IgD-negative memory B cell (primary cell): ENCODE measurements around the gene ATP6V0A1. TPM values are rescaled to one million over a fixed set of nuclear protein-coding genes. Genes with fewer than 3 reads are reported as not detected.

Source experiments
- polyA plus RNA-seq: library from polyadenylated mRNA; unstranded; fragments of 300-500 nt; fragmentation: Illumina TruSeq; gene quantifications from one replicate; pipeline ENCODE4 v1.2.3, GENCODE V29; 2021

The ATP6V0A1 gene
- polyA plus RNA-seq, 1 donor from 2014 or later: 17.2 TPM

Other genes starting within 250 kb of the ATP6V0A1 start
- gene STAT5B, start 182.5 kb upstream of the ATP6V0A1 start, polyA plus RNA-seq: 60.4 TPM
- gene STAT5A, start 170.4 kb upstream of the ATP6V0A1 start, polyA plus RNA-seq: 63.0 TPM
- 106 TPM for gene STAT3, start 70.4 kb upstream of the ATP6V0A1 start, polyA plus RNA-seq
- gene CAVIN1, start 35.6 kb upstream of the ATP6V0A1 start, polyA plus RNA-seq: not detected
- gene NAGLU, start 77.4 kb downstream of the ATP6V0A1 start, polyA plus RNA-seq: 14.4 TPM
- 0.39 TPM for gene HSD17B1, start 94.0 kb downstream of the ATP6V0A1 start, polyA plus RNA-seq
- 64.9 TPM for gene COASY, start 103.3 kb downstream of the ATP6V0A1 start, polyA plus RNA-seq
- gene MLX, start 108.2 kb downstream of the ATP6V0A1 start, polyA plus RNA-seq: 44.8 TPM
- 2.9 TPM for gene PSMC3IP, start 118.9 kb downstream of the ATP6V0A1 start, polyA plus RNA-seq
- 105 TPM for gene RETREG3, start 150.5 kb downstream of the ATP6V0A1 start, polyA plus RNA-seq
- gene TUBG1, start 150.8 kb downstream of the ATP6V0A1 start, polyA plus RNA-seq: 11.8 TPM
- gene TUBG2, start 200.4 kb downstream of the ATP6V0A1 start, polyA plus RNA-seq: 2.5 TPM
- 1.1 TPM for gene PLEKHH3, start 218.1 kb downstream of the ATP6V0A1 start, polyA plus RNA-seq
- 2.1 TPM for gene CCR10, start 223.0 kb downstream of the ATP6V0A1 start, polyA plus RNA-seq
- 1.1 TPM for gene CNTNAP1, start 223.7 kb downstream of the ATP6V0A1 start, polyA plus RNA-seq